Calu3 (cell line): ENCODE measurements around the gene FAM219A. TPM values are rescaled to one million over a fixed set of nuclear protein-coding genes. Genes with fewer than 3 reads are reported as not detected.

ENCODE experiments used
- BruUV-seq: library from RNA; stranded (reverse); fragments of 400-500 nt; replicated peaks from 2 replicates; lab custom pipeline; 2021; lab: Mats Ljungman, UMichigan
- CTCF ChIA-PET: fragments of 300-600 bp; sonication (Branson Sonifier 250); formaldehyde crosslinking; loops from one replicate; lab custom pipeline; 2022; ENCODE audit warnings: antibody characterized with exemption; lab: Charles Lee
- DNase-seq: peaks from one replicate; pipeline ENCODE4 v3.0.0; 2022
- H3K27ac Mint-ChIP-seq: one replicate; pipeline ENCODE4 v1.8.0; 2022; ENCODE audit warnings: mixed read lengths; ENCODE audit not compliant: unreplicated experiment
- H3K27me3 Mint-ChIP-seq: one replicate; pipeline ENCODE4 v1.8.0; 2022; ENCODE audit warnings: mixed read lengths; ENCODE audit not compliant: unreplicated experiment
- H3K36me3 Mint-ChIP-seq: one replicate; pipeline ENCODE4 v1.8.0; 2022; ENCODE audit warnings: mild to moderate bottlenecking, moderate library complexity, mixed read lengths; ENCODE audit not compliant: insufficient read depth, unreplicated experiment
- H3K4me1 Mint-ChIP-seq: one replicate; pipeline ENCODE4 v1.8.0; 2022; ENCODE audit warnings: mild to moderate bottlenecking, low read depth, mixed read lengths; ENCODE audit not compliant: unreplicated experiment
- H3K4me3 Mint-ChIP-seq: one replicate; pipeline ENCODE4 v1.8.0; 2022; ENCODE audit warnings: mild to moderate bottlenecking, low read depth, moderate library complexity, mixed read lengths; ENCODE audit not compliant: unreplicated experiment
- H3K9me3 Mint-ChIP-seq: one replicate; pipeline ENCODE4 v1.8.0; 2022; ENCODE audit warnings: low read depth, mixed read lengths; ENCODE audit not compliant: unreplicated experiment
- intact Hi-C: fragments of 100-400 bp; cut with micrococcal nuclease; formaldehyde crosslinking; loops from one replicate; pipeline ENCODE4 v1.10.0; 2022; ENCODE audit not compliant: unreplicated experiment
- total RNA-seq: library from RNA; stranded (reverse); gene quantifications from 2 replicates; pipeline ENCODE4 v1.2.3, GENCODE V29; 2022
- TF ChIP-seq, protein P1 (sequence below): fragments of 200-600 bp; IDR thresholded peaks from one replicate; pipeline ENCODE4 v1.8.0; 2022; ENCODE audit warnings: antibody characterized with exemption; ENCODE audit not compliant: unreplicated experiment

The FAM219A gene
- total RNA-seq, 1 experiment from 2014 or later: 13.1 TPM

DNA sequence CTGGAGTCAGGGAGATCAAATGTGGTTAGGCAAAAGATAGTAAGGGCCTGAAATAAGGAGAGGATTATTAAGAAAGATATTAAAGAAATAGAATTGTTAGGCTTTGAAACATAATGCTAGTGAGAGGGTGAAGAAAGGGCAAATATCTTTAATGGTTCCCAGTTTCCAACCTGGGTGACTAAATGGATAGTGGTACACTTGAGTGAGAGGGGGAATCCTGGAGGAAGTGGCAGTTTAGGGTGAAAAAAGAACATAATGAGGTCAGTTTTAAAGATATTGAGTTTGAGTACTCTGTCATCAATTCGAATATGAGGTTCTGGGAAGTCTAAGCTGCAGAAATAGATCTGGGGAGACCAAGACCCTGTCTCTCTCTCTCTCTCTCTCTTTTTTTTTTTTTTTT lies 19.2 kb upstream of the FAM219A start:
- CTCF ChIA-PET: no interaction called here

DNA sequence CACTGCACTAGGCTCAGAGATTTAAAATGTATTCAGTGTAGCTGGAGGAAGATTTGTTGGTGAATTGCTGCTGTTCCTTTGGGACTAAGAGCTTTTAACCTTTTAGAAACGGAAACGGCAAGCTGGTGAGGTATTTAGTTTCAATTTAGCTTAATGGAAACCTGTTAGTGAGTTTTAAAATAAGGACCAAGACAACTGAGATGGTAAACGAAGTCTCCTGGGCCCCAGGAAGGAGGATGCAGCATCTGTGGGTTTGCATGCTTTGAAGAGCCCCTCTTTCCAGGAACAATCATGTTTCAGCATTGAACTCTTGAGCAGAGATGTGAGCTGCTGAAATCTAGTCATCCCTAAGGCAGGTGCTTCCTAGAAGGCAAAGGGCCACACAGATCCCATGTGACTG lies 16.7 kb upstream of the FAM219A start:
- TF ChIP-seq, protein P1, sequence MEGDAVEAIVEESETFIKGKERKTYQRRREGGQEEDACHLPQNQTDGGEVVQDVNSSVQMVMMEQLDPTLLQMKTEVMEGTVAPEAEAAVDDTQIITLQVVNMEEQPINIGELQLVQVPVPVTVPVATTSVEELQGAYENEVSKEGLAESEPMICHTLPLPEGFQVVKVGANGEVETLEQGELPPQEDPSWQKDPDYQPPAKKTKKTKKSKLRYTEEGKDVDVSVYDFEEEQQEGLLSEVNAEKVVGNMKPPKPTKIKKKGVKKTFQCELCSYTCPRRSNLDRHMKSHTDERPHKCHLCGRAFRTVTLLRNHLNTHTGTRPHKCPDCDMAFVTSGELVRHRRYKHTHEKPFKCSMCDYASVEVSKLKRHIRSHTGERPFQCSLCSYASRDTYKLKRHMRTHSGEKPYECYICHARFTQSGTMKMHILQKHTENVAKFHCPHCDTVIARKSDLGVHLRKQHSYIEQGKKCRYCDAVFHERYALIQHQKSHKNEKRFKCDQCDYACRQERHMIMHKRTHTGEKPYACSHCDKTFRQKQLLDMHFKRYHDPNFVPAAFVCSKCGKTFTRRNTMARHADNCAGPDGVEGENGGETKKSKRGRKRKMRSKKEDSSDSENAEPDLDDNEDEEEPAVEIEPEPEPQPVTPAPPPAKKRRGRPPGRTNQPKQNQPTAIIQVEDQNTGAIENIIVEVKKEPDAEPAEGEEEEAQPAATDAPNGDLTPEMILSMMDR: no peak
- no peak for DNase-seq
- Mint-ChIP-seq H3K36me3 (no peaks in the 10 kb centered on the region), H3K4me1 (no peaks in the 10 kb centered on the region), H3K27me3 (peaks cover 45% of the 10 kb centered on the region), H3K9me3 (no peaks in the 10 kb centered on the region), H3K27ac (no peak overlapping the region), H3K4me3 (no peak overlapping the region)
- CTCF ChIA-PET: interaction anchor here (0.7 kb wide), 1 partner anchor 694 kb away, joined by 3 read pairs; no protein-coding TSS in a partner anchor
- no TSS peak for BruUV-seq
- intact Hi-C loops: no loop called here

More for the DNA sequence above, 19.2 kb upstream of the FAM219A start:
- peaks cover 47% of the 10 kb centered on the region for H3K27me3 Mint-ChIP-seq
- H3K4me3 Mint-ChIP-seq: no peak overlapping the region
- no TSS peak for BruUV-seq
- no peaks in the 10 kb centered on the region for H3K9me3 Mint-ChIP-seq
- TF ChIP-seq, protein P1: no peak
- no peaks in the 10 kb centered on the region for H3K36me3 Mint-ChIP-seq
- H3K27ac Mint-ChIP-seq: no peak overlapping the region
- intact Hi-C loops: no loop called here
- no peaks in the 10 kb centered on the region for H3K4me1 Mint-ChIP-seq
- DNase-seq: no peak

DNA sequence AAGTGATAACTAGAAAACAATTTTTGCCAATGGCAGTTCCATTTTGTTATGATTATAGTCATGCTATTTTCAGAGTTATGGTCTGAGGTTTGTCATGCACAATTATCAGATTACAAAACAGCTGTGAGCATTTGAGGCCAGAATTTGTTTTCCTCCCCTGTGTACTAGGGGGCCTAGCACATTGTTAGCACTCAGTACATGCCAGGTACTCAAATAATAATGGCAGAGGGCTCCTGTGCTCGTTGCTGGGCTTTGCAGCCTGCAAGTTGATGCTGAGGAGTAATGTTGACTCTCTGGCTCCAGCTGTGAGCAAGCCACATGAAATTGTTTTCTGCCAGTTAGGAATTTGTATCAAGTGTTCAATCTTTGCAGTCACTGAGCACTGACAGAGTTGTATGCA lies 7.1 kb upstream of the FAM219A start:
- Mint-ChIP-seq H3K36me3 (no peaks in the 10 kb centered on the region), H3K27me3 (peaks cover 17% of the 10 kb centered on the region), H3K4me3 (no peak overlapping the region), H3K27ac (no peak overlapping the region), H3K9me3 (no peaks in the 10 kb centered on the region), H3K4me1 (no peaks in the 10 kb centered on the region)
- DNase-seq: no peak
- intact Hi-C loops: no loop called here
- CTCF ChIA-PET: no interaction called here
- TF ChIP-seq, protein P1: no peak
- BruUV-seq: no TSS peak

DNA sequence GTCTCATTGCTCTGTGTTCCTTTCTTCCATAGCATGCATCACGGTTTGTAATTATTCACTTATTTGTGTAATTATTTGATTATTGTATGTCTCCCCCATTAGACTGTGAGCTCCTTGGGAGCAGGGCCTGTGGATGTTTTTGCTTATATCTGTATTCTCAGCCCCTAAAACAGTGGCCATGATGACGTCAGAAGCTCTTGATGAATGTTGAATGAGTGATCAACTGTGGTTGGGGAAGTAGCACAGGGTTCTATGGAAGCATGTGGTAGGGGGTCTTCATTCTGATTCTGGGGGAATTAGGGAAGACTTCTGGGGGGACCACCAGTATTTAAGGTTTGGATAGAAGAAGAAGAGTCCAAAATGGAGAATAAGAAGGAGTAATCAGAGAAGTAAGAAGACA lies 6.2 kb upstream of the FAM219A start:
- no peak for DNase-seq
- Mint-ChIP-seq H3K36me3 (peaks cover under 1% of the 10 kb centered on the region), H3K4me1 (no peaks in the 10 kb centered on the region), H3K27ac (no peak overlapping the region), H3K9me3 (no peaks in the 10 kb centered on the region), H3K4me3 (no peak overlapping the region), H3K27me3 (peaks cover 26% of the 10 kb centered on the region)
- intact Hi-C loops: no loop called here
- no TSS peak for BruUV-seq
- CTCF ChIA-PET: no interaction called here
- TF ChIP-seq, protein P1: no peak
